DMS 273 treated with DMSO at 0.1 percent for 48 hours (cell line): ENCODE results near the gene DOCK1.
"Not testable (repeated sequence)": the region's sequence is repeated elsewhere in the genome, so short reads cannot be mapped to it uniquely, and the experiment has no call there.

Experiments
- DNase-seq: peaks from one replicate; lab custom pipeline; 2025; lab: John Stamatoyannopoulos, UW

Gene DOCK1

DNA sequence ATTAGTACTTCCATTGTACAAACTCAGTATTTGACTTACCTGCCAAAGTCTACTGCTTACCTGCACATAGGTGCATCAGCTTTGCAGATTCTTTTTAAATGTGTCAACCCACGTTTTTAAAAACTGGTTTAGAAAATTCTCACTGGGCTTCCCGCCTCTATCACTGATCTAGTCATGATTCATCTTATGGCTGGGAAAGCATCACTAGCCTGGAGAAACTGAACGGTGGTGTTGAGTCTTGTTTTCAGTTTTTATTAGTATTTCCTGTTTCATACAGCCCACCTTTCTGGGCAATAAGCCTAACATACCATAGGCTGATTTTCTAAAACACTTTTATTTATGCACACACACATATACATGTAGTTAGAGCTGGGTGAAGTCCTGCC lies 19.7 kb downstream of the DOCK1 start:
- no peak for DNase-seq

DNA sequence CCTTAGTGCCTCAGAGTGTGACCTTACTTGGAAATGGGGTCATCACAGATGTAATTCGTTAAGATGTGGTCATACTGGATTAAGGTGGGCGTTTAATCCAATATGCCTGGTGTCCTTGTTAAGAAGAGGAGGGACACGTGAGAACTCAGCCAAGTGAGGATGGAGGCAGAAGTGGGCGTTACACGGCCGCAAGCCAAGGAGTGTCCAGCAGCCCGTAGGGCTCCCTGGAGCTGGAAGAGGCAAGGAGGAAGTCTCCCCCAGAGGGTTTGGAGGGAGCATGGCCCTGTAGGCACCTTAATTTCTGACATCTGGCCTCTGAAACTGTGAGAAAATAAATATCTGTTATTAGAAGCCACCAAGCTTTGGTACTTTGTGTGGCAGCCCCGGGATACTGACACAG lies 21.3 kb downstream of the DOCK1 start:
- DNase-seq: no peak

DNA sequence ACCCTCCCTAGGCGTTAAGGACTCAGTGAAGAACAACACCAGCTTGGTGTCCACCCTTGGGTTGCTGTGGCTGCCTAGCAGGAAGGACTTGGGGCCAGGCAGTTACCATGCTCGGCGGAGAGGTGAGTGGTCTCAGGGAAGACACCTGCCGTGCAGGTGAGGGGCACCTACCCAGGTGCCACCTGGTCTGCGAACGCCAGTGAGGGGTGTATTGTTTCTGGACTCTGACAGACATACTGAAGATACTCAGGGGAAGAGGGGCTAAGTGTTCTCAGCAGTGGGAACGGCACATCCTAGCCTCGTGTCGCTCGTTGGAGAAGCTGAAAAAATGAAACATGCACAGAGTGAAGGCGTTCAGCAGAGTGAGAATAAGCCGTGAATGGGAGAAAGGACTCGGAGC lies 22.6 kb downstream of the DOCK1 start:
- no peak for DNase-seq

DNA sequence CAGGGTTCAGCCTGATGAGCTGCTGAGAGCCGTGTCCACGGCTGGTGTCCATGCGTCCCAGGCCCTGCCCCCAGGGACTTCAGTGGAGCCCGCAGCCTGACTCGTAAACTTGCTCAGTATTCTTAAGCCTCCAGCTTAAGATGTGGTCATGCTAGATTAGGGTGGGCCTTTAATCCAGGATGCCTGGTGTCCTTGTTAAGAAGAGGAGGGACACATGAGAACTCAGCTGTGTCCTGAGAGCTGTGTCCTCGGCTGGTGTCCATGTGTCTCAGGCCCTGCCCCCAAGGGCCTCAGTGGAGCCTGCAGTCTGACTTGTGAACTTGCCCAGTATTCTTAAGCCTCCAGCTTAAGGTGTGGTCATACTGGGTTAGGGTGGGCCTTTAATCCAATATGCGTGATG lies 23.0 kb downstream of the DOCK1 start:
- no peak for DNase-seq

DNA sequence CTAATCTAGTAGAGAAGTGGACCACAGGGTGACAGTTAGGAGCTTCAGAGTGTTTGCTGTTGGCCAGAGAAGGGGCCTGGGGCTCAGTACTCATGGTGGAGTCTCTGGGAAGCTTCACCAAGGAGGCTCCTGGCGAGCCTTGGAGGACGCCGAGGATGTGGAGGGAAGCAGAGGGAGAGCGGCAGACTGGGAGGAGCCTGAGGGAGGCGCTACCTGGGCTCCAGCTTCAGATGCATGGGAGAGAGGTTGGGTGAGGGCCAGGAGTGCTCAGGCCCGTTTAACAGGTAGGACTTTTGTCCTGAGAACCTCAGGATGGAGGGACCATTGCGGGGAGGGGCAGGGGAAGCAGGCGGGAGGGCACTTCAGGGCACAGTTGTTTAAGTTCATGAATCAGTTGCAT lies 24.2 kb downstream of the DOCK1 start:
- no peak for DNase-seq

DNA sequence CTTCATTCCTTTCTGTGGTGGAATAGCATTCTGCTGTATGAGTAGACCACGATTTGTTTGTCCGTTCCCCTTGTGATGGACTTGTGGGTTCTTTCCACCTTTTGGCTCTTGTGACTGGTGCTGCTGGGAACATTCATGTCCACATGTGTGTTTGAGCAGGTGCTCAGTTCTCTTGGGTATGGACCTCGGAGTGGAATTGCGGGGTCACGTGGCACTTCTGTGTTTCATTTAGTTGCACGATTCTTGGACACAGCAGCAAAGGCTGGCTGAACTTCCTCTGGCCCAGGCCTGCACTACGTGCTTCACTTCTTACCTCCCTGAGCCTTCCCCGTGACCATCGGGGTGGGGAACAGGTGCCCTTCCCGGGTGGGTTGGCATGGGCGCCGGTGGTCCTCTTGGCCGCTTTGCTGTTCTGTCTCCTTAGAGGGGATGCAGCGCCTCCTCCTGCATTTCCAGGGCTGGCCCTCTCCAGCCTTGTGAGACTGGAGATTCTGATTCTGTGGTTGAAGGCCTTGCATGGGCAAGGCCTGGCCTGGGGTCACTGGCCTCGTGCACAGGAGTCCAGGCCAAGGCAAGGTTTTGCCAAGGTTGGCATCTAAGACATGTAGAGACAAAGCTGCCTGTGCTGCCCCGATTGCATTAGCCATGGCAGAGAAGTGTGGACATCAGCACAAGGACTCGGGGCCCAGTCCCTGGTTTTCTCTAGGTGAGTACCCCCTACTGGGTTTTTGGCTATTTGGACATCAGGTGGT lies 25.1 kb downstream of the DOCK1 start:
- DNase-seq: no peak

DNA sequence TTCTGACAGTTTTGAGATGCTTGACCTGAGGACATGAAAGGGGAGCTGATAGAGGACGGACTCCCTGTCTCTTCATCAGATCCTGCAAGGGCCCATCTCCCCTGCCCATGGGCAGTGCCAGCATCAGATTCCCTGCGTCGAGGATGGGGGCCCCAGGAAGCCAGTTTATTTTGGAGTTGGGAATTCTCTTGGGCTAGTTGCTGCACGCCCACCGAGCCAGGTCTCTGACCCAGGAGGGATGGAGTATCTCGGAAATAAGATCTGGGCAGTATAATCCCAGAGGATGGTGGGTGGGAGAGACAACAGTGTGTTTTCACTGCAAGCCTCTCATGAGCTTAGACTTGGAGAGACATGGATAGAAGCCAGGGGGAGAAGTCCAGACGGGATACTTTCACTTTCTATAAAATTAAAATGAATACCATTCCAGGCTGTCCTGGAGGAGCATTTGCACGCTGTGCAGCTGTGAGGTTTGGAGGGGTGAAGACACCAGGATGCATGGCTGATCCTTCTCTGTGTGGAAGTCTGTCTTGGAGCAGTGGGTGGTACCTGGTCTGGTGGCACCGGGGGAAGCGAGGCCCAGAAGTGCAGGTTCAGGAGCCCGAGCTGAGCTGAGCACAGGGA lies 25.8 kb downstream of the DOCK1 start:
- no peak for DNase-seq

DNA sequence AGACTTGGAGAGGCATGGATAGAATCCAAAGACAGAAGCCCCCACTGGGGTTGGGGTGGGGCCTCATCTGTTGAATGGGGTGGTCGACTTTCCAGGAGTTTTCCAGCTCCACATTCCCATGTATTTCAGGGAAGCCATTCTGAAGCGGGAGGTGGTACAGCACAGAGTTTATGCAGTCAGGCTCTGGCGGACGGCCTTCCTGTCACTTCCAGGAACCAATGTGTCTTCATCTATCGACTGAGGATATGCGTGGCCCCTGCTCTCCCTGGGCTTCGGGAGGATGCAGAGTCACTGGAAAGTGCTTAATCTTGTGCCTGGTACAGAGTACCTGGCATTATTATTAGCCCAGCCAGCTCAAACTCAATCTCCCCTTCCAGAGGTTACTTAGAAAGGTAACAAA lies 26.3 kb downstream of the DOCK1 start:
- DNase-seq: no peak

DNA sequence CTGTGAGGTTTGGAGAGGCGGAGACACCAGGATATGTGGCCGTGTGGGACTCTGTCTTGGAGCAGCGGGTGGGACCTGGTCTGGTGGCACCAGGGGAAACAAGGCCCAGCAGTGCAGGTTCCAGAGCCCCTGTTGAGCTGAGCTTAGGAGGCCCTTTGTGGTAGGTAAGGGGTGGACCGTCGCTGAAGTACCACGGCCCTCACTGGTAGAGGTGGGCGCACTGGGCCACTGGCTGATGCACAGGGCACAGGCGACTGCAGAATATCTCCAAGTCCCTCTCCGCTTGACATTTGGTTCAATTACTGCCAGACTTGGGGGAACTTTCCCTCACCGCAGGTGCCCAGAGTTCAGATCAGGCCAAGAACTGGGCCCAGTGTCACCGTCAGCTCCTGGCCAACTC lies 27.3 kb downstream of the DOCK1 start:
- no peak for DNase-seq

DNA sequence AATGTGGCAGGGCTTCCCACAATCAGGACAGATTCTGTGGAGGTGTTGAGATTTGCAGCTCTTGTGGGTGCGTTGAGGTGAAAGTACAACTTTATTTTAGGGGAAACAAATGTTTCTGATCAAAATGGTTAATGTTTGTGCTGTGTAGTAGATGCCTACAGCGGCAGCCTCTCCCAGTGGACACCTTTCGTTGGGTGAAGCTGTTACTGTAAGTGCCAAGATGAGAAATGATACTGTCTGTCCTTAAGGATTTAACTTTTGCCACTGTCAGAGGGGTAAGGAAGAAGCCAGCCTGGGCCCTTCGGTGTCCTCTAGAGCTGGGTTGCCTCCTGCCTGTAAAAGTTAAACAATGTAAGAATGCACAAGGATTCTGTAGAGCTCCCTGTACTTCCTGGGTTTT lies 27.9 kb downstream of the DOCK1 start:
- DNase-seq: no peak

DNA sequence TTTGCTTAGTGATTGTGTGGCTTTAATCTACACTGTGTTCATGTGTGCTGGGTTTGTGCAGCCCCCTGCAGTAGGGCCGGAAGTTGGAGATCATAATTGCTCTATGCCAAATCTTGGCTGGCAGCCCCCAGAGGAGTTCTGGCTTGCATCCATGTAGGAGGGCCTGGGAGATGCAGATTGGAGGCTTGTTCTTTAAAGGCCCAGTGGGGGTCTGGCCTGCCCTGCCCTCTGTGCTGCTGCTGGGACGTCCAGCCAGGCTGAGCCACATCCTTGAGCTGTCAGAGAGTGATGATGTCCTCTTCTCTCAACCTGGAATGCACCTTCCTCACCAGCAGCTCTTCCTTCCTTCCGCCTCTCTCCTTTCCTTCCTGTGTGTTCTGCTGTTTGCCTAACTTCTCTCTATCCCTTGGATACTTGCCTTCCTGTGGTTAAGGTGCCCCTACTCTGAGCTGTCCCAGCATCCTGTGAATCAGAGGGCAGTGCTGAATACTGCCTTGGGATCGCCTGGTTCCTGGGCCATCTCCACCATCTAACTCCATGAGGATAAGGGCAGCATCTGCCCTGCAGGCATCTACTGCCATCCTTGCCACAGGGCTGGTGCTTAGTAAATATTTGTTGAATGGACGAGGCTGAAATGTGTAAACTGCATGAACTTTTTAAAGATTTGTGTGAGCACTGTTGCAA lies 30.2 kb downstream of the DOCK1 start:
- no peak for DNase-seq

DNA sequence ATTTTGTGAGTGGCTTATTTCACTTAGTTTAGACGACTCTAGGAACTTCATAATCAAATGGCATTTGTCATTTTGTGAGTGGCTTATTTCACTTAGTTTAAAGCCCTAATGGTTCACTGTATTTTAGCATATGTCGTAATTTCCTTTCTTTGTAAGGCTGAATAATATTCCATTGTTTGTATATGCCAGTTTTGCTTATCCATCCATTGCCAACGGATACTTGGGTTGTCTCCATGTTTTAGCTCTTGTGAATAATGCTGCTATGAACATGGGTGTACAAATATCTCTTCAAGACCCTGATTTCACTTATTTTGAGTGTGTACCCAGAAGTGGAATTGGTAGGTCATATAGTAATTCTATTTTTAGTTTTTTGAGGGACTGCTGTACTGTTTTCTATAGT lies 31.8 kb downstream of the DOCK1 start:
- DNase-seq: no peak

DNA sequence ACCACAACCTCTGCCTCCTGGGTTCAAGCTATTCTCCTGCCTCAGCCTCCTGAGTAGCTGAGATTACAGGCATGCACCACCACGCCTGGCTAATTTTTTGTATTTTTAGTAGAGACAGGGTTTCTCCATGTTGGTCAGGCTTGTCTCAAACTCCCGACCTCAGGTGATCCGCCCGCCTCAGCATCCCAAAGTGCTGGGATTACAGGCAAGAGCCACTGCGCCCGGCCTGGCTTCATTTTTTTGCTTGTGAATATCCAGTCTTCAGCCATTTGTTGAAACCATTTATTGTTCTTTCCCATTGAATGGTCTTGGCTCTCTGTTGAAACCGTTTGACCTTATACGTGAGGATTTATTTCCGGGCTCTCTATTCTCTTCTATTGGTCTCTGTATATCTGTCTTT lies 32.9 kb downstream of the DOCK1 start:
- DNase-seq: not testable (repeated sequence)

DNA sequence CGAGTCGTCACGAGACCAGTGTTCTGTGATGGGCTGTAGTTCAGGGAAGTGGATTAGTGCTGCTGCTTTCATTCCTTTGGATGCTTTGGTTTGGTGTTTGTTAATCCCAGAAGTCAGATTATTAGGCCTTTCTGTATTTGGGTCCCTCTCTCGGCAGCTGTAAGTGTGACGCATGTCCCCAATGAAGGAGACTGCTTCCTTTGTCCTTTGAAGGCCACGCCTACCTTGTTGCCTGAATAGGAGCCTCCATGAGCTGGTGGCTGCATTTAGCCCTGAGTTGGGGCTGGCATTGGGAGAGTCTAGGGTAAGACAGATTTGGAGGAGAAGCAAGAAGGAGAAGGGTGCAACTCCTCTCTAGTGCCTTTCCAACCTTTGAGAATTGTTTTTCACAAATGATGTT lies 34.5 kb downstream of the DOCK1 start:
- DNase-seq: no peak

DNA sequence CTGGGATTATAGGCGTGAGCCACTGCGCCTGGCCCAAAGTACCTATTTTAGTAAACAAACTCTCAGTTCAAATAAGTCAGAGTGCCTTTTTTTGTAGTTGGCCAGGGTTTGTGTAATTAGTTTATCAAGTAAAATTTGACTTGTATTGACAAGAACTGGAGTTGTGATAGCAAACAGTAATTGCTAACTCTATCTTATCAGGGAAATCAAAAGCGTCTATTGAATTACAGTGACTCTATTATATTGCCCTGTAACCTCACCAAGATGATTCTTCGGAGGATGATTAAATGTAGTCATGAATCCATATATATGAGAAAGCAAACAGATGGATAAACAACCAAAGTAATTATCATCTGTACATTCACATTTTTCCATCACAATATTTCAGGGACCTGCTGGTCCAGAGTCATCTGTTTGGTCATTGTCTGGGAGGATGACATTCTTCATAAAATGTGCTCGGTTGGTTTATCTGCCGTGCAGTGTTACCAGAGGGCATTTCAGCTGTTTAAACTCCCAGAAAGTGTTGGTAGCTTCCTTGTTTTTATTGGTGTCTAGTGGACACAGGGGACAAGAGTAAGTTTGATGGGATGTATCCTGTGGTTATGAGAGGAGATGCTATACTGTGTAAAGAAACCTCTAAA lies 35.6 kb downstream of the DOCK1 start:
- DNase-seq: no peak

DNA sequence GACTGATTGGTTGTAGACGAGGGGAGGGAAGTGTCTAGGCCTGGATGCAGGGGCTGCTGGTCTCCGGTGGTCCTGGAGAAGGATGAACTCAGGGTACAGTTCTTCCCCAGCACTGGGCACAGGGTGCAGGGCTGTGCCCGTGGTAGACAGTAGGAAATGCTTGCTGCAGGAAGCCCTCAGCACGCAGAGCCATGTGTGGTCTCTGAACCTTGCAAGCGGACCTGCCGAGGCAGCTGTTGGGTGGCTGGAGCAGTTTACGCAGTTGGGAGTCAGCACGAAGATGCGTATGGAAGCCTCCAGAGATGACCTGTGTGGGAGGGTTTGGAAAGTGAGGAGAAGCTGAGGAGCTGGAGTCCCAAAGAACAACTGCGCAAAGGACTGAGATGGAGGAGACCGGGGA lies 39.0 kb downstream of the DOCK1 start:
- no peak for DNase-seq

DNA sequence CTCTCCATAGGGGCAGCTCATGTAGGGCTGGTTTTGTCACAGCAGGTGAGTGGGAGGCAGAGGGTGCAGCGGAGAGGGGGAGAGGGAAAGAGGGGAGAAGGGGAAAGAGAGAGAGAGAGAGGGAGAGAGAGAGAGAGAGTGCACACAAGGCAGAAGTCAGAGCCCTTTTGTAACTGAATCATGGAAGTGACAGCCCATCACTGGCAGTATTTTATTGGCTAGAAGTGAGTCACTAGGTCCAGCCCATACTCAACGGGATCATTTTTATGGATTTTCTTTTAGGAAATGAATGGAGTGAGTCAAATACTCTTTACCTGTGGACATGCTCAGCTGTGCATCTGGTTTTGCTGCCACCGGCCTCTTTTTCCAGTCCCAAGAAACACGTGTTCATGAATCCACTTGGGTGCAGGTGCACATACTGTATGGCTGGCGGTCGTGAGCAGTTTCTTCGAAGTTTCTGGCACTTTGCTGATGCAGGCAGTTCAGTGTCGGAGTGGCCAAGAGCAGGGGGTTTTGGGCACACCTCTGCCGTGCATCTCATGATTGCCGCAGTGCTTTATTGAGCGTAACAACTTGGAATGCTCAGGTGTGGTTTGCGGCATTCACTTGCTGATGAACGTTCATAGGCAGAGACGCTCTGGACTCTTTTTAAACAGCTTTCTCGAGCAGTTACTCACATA lies 40.3 kb downstream of the DOCK1 start:
- no peak for DNase-seq

DNA sequence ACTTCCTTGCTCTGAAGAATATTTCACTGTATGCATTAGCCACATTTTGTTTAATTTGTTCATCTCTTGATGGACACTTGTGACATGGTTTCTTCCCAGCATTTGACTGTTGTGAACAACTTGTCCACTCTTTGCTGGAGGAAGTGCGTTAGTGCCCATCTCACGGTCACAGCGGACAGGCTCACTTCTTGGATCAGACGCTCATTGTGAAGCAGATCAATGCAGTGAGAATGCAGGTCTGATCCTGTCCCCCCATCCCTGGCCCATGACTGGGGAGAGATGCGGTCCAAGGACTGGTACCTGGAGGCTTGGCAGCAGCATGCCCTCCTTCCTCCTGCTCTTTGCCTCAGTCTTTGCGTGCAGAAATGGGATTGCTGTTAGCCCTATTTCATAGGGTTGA lies 41.5 kb downstream of the DOCK1 start:
- DNase-seq: no peak

DNA sequence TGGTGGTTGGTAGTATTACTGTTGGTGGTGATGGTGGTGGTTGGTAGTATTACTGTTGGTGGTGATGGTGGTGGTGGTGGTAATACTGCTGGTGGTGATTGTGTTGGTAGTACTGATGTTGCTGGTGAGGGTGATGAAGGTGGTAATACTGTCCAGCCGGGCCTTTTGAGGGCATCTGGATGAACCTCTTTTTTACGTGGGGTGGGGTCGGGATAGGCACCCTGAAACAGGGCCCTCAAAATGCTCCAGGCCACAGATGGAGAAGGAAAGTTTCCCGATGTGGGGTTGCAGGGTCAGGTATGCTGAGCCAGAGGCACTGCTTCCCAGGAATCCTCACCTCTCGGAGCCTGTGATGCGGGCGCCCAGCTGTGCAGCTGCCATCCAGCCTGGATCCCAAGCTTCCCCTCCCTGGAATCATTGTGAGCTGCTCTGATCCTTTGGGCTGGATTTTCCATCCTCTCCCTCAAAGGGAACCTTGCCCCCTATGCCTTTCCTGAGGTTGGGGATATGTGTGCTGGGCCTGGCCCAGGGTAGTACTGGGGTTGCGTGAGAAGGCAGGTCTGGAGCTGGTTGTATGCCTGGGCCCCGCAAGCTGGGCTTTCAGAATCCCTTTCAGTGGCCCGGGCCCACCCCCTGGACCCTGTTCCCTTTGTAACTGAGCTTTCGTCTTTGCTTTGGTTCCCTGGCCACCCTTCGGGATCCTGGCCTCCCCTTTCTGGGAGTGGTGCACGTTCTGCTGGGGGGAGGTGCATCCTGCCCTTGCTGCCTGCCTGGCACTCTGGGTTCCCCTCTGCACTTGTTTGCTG lies 43.3 kb downstream of the DOCK1 start:
- no peak for DNase-seq

DNA sequence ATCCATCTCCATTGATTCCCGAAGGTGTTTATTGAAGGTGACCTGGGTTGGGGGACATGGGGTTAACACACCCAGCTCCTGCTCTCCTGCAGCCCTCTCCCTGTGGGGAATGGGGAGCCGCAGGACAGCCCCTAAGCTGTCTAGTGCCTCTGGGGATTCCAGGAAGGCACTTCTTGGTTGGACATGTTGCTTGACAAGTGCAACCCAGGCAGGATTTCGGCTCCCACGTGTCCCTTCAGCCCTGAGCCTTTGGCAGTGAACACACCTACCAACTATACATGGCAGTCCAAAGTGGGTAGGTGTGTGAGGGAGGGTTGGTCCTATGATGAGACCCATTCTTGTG lies 43.9 kb downstream of the DOCK1 start:
- no peak for DNase-seq

DNA sequence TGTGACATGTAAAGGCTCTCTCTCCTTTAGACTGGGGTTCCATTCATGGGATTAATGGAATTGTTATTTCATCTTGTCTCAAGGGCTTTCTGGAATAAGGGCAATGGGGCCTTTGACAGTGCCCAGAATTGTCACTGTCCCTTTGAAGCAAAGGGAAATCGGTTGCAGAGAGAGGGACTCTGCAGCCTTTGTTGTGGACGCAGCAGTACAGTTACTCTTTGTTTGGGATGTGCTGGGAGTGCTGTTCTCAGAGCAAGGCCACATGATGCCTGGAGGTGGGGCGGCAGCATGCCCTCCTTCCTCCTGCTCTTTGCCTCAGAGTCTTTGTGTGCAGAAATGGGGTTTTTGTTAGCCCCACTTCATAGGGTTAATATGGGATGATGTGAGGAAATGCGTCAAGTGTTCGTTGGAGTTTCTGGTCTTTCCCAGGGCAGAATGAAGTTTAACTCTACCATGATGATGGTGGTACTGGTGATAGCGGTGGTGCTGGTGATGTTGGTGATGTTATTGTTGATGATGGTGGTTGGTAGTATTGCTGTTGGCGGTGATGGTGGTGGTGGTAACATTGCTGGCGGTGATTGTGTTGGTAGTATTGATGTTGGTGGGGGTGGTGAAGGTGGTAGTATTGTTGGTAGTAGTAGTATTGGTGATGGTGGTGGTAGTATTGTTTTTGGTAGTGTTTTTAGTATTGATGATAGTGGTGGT lies 45.3 kb downstream of the DOCK1 start:
- no peak for DNase-seq
